Measurements from ENCODE around the gene AAGAB.

The AAGAB gene

GRCh38 chr15:67196222-67196621, 58.2 kb downstream of the AAGAB start:
- DNase-seq (ENCODE audit: low read depth), result no peak
- no peak for TF ChIP-seq CTCF (IDR thresholded peaks at IDR 0.05; ENCODE audit: insufficient read depth, low read depth, low read length, missing control alignments)
- H3K4me3 ChIP-seq (ENCODE audit: low read depth, low read length), result no peak overlapping the region

GRCh38 chr15:67195305-67195704, 59.2 kb downstream of the AAGAB start:
- no peak for TF ChIP-seq CTCF (IDR thresholded peaks at IDR 0.05; ENCODE audit: insufficient read depth, low read depth, low read length, missing control alignments)
- no peak overlapping the region for H3K4me3 ChIP-seq (ENCODE audit: low read depth, low read length)
- DNase-seq (ENCODE audit: low read depth), result no peak

- TF ChIP-seq CTCF (IDR thresholded peaks at IDR 0.05; ENCODE audit: insufficient read depth, low read depth, low read length, missing control alignments), result no peak
- no peak overlapping the region for H3K4me3 ChIP-seq (ENCODE audit: low read depth, low read length)
- DNase-seq (ENCODE audit: low read depth), result no peak
These were observed 60.0 kb downstream of the AAGAB start for GRCh38 chr15:67194171-67195114.

- no peak overlapping the region for H3K4me3 ChIP-seq (ENCODE audit: low read depth, low read length)
- TF ChIP-seq CTCF (IDR thresholded peaks at IDR 0.05; ENCODE audit: insufficient read depth, low read depth, low read length, missing control alignments), result no peak
- no peak for DNase-seq (ENCODE audit: low read depth)
These were observed 61.1 kb downstream of the AAGAB start for GRCh38 chr15:67193223-67193990.

- H3K4me3 ChIP-seq (ENCODE audit: low read depth, low read length), result no peak overlapping the region
- no peak for DNase-seq (ENCODE audit: low read depth)
- TF ChIP-seq CTCF (IDR thresholded peaks at IDR 0.05; ENCODE audit: insufficient read depth, low read depth, low read length, missing control alignments), result no peak
These were observed 62.2 kb downstream of the AAGAB start for GRCh38 chr15:67192185-67192820.

GRCh38 chr15:67190813-67191212, 63.6 kb downstream of the AAGAB start:
- H3K4me3 ChIP-seq (ENCODE audit: low read depth, low read length), result no peak overlapping the region
- TF ChIP-seq CTCF (IDR thresholded peaks at IDR 0.05; ENCODE audit: insufficient read depth, low read depth, low read length, missing control alignments), result no peak
- no peak for DNase-seq (ENCODE audit: low read depth)

Data from GM12865 (cell line).